Activated B cell treated with CpG ODN at 0.5 μM for 24 hours (primary cell): Measurements from ENCODE around the gene ACSL4. TPM values are rescaled to one million over a fixed set of nuclear protein-coding genes. Genes with fewer than 3 reads are reported as not detected.
"Not testable (repeated sequence)": the region's sequence is repeated elsewhere in the genome, so short reads cannot be mapped to it uniquely, and the experiment has no call there.

Source experiments
- ATAC-seq: fragments of 200-7000 bp; cut with Tn5 transposase; one replicate; pipeline ENCODE4 v1.10.0; 2021; ENCODE audit warnings: low read depth, mild to moderate bottlenecking, moderate library complexity
- CTCF ChIA-PET: fragments of 350-600 bp; sonication (Branson Sonifier 250); formaldehyde crosslinking; loops from one replicate; lab custom pipeline; 2021; ENCODE audit warnings: antibody characterized with exemption; lab: Charles Lee
- POLR2A ChIA-PET: fragments of 350-600 bp; sonication (Branson Sonifier 250); formaldehyde crosslinking; loops from one replicate; lab custom pipeline; 2021; ENCODE audit warnings: antibody characterized with exemption; lab: Charles Lee
- DNase-seq: peaks from one replicate; pipeline ENCODE4 v3.0.0; 2022
- H3K27ac Mint-ChIP-seq: one replicate; pipeline ENCODE4 v1.8.0; 2020; ENCODE audit warnings: mixed read lengths
- H3K27me3 Mint-ChIP-seq: one replicate; pipeline ENCODE4 v1.8.0; 2021; ENCODE audit warnings: mixed read lengths
- H3K36me3 Mint-ChIP-seq: one replicate; pipeline ENCODE4 v1.8.0; 2021; ENCODE audit warnings: low read depth, mixed read lengths
- H3K4me1 Mint-ChIP-seq: one replicate; pipeline ENCODE4 v1.8.0; 2021; ENCODE audit warnings: mixed read lengths
- H3K4me3 Mint-ChIP-seq: one replicate; pipeline ENCODE4 v1.8.0; 2020; ENCODE audit warnings: mild to moderate bottlenecking, mixed read lengths
- H3K9me3 Mint-ChIP-seq: one replicate; pipeline ENCODE4 v1.8.0; 2020; ENCODE audit warnings: mixed read lengths
- intact Hi-C: fragments of 100-400 bp; cut with micrococcal nuclease; formaldehyde crosslinking; loops from one replicate; pipeline ENCODE4 v1.15.1; 2024
- total RNA-seq: library from RNA; stranded (reverse); gene quantifications from 2 replicates; pipeline ENCODE4 v1.2.3, GENCODE V29; 2022
- TF ChIP-seq, protein P1 (sequence below): fragments of 200-600 bp; IDR thresholded peaks from one replicate; pipeline ENCODE4 v1.8.0; 2022; ENCODE audit warnings: antibody characterized with exemption, mild to moderate bottlenecking

Gene ACSL4
- total RNA-seq, 1 donor from 2014 or later = 55.2 TPM

DNA sequence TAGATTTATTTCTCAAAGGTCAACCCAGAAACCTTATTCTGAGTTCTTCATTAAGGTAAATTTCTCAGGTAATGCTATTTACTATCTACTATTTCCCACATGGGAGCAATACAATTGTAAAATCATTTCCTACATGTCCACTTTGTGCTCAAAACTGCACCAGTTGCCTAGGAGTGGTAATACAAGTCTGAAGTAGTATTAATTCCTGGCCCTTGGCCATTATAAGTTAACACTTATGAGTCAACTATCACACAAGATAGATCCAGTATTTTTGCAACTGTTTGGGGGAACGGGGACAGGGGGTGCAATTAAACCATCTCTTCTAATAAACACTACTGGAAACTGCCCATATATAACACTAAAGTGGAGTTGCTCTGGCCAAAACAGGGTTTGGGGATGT lies 48.9 kb downstream of the ACSL4 start:
- H3K36me3 Mint-ChIP-seq = peaks cover 33% of the 10 kb centered on the region
- H3K27me3 Mint-ChIP-seq = no peaks in the 10 kb centered on the region
- TF ChIP-seq, protein P1, sequence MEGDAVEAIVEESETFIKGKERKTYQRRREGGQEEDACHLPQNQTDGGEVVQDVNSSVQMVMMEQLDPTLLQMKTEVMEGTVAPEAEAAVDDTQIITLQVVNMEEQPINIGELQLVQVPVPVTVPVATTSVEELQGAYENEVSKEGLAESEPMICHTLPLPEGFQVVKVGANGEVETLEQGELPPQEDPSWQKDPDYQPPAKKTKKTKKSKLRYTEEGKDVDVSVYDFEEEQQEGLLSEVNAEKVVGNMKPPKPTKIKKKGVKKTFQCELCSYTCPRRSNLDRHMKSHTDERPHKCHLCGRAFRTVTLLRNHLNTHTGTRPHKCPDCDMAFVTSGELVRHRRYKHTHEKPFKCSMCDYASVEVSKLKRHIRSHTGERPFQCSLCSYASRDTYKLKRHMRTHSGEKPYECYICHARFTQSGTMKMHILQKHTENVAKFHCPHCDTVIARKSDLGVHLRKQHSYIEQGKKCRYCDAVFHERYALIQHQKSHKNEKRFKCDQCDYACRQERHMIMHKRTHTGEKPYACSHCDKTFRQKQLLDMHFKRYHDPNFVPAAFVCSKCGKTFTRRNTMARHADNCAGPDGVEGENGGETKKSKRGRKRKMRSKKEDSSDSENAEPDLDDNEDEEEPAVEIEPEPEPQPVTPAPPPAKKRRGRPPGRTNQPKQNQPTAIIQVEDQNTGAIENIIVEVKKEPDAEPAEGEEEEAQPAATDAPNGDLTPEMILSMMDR = no peak
- ChIA-PET POLR2A (no interaction called here), CTCF (no interaction called here)
- DNase-seq = no peak
- intact Hi-C loops = no loop called here
- ATAC-seq = no peak
- no peaks in the 10 kb centered on the region for H3K9me3 Mint-ChIP-seq
- peaks cover 17% of the 10 kb centered on the region for H3K4me1 Mint-ChIP-seq
- no peak overlapping the region for H3K27ac Mint-ChIP-seq
- H3K4me3 Mint-ChIP-seq = no peak overlapping the region

DNA sequence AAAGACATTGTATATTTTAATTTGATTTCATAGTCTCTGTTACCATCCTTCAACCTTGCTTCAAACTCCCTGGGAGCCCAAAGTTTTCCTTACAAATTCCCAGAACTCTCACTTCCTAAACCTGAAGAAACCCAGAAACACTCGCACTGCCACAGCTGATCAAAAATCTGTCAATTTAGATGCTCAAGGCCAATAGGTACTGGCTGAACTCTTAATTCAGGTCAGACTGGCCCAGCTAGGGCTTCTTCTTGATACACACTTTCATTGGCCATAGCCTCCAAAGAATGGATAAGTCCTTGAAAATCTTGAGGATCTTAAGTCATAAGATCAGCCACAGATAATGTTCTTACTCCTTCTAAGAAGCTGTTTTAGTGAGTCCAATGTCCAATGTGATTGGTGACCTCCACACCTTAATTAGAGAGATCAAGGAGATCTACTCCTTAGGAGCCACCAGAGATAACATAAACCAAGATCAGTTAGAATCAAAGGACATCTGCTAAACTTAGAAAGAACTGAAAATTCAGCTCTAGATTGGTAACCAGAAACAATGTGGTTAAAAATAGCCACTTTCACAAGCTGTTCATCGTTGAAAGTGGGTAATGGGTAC lies 51.5 kb downstream of the ACSL4 start:
- Mint-ChIP-seq H3K4me1 (peaks cover 12% of the 10 kb centered on the region), H3K9me3 (no peaks in the 10 kb centered on the region), H3K27ac (no peak overlapping the region), H3K36me3 (peaks cover 41% of the 10 kb centered on the region), H3K27me3 (no peaks in the 10 kb centered on the region), H3K4me3 (no peak overlapping the region)
- no peak for DNase-seq
- CTCF ChIA-PET = interaction anchor here (1.2 kb wide), 1 partner anchor 46 kb away, joined by 3 read pairs; no protein-coding TSS in a partner anchor
- intact Hi-C loops = no loop called here
- POLR2A ChIA-PET = no interaction called here
- no peak for ATAC-seq
- TF ChIP-seq, protein P1 = no peak

DNA sequence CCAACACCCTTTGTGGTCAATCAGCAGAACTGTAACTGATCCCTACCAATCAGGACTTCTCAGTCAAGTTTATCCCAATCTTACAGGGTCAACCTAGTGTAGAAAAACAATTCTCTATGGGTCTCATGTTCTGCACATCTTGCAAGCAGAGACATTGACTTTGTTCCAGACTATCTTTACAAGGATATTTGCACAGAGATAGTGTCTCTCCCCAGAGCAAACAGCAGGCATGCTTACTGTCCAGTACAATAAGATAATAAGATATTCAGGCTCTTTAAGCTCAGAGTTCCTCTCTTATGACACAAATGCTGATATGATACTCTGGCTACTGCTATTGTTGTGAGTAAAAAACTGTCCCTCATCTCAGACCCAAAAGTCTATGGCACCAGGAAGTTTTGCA lies 53.2 kb downstream of the ACSL4 start:
- Mint-ChIP-seq H3K27me3 (no peaks in the 10 kb centered on the region), H3K27ac (no peak overlapping the region), H3K4me3 (no peak overlapping the region), H3K9me3 (no peaks in the 10 kb centered on the region), H3K4me1 (peaks cover 4% of the 10 kb centered on the region), H3K36me3 (peaks cover 55% of the 10 kb centered on the region)
- ATAC-seq (no peak), DNase-seq (no peak)
- intact Hi-C loops = no loop called here
- POLR2A ChIA-PET = no interaction called here
- CTCF ChIA-PET = no interaction called here
- TF ChIP-seq, protein P1 = no peak

DNA sequence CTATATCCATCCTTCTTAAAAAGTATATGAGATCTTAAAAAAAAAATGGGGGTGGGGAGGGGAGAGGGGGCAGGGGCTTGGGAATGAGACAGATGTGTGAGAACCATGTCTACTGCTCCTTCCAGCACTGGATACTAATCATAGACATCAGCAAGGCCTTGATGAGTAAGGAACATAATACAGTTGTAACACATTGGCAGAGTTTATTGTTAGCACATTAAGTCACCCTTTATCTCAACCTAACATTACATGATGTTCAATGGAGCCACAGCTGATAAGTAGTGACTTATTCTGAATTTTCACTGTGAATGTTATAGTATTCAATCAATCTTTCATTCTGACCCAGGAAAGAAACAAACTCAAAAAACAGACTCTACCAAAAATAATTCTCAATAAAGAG lies 60.8 kb downstream of the ACSL4 start:
- H3K27me3 Mint-ChIP-seq = no peaks in the 10 kb centered on the region
- H3K36me3 Mint-ChIP-seq = peaks cover 55% of the 10 kb centered on the region
- CTCF ChIA-PET = no interaction called here
- intact Hi-C loops = no loop called here
- POLR2A ChIA-PET = no interaction called here
- no peaks in the 10 kb centered on the region for H3K9me3 Mint-ChIP-seq
- H3K27ac Mint-ChIP-seq = no peak overlapping the region
- DNase-seq (no peak), ATAC-seq (no peak)
- TF ChIP-seq, protein P1 = no peak
- no peak overlapping the region for H3K4me3 Mint-ChIP-seq
- no peaks in the 10 kb centered on the region for H3K4me1 Mint-ChIP-seq

DNA sequence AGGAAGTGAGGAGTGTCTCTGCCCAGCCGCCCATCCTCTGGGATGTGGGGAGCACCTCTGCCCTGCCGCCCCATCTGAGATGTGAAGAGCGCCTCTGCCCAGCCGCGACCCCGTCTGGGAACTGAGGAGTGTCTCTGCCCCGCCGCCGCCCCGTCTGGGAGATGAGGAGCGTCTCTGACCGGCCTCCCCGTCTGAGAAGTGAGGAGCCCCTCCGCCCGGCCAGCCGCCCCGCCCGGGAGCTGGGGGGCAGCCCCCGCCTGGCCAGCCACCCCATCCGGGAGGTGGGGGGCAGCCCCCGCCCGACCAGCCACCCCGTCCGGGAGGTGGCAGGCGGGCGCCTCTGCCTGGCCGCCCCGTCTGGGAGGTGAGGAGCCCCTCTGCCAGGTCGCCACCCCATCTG lies 61.9 kb downstream of the ACSL4 start:
- POLR2A ChIA-PET = not testable (repeated sequence)

DNA sequence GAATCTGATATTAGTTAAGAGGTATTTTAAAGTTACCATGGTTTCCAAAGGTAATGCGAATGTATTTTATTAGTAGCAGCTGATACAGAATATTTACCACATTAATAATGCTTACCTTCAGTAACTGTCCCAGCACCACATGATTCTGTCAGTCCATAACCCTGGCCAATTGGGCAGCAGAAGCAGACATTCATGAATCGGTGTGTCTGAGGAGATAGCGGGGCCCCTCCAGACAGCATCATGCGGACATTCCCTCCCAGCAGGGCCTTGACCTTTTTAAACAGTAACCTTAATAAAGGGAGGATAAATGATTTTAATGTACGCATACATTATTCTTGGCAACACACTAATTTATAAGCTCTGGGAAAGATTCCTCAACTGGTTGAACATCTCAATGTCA lies 65.1 kb downstream of the ACSL4 start:
- ChIA-PET POLR2A (no interaction called here), CTCF (no interaction called here)
- peaks cover 60% of the 10 kb centered on the region for H3K36me3 Mint-ChIP-seq
- no peak for ATAC-seq
- no peak overlapping the region for H3K27ac Mint-ChIP-seq
- H3K9me3 Mint-ChIP-seq = no peaks in the 10 kb centered on the region
- H3K27me3 Mint-ChIP-seq = no peaks in the 10 kb centered on the region
- TF ChIP-seq, protein P1 = no peak
- no peak for DNase-seq
- intact Hi-C loops = no loop called here
- H3K4me1 Mint-ChIP-seq = no peaks in the 10 kb centered on the region
- no peak overlapping the region for H3K4me3 Mint-ChIP-seq

More for the DNA sequence above, 61.9 kb downstream of the ACSL4 start:
- ATAC-seq, H3K4me1 Mint-ChIP-seq, DNase-seq, H3K27ac Mint-ChIP-seq, H3K4me3 Mint-ChIP-seq, H3K9me3 Mint-ChIP-seq, intact Hi-C loops, CTCF ChIA-PET, H3K27me3 Mint-ChIP-seq: not testable (repeated sequence)
- peaks cover 58% of the 10 kb centered on the region for H3K36me3 Mint-ChIP-seq
